GM21737 (cell line): ENCODE data around the gene HCFC1.
A peak's percentile ranks its signal among the peaks of the same experiment; 100 is the strongest.

Experiments used
- ATAC-seq: cut with Tn5 transposase; IDR thresholded peaks from one replicate; pipeline ENCODE4 v1.9.1; 2021; ENCODE audit warnings: mild to moderate bottlenecking, moderate library complexity; ENCODE audit not compliant: unreplicated experiment

HCFC1 gene

GRCh38 chrX:153907456-153907855, 64.2 kb downstream of the HCFC1 start:
- no peak for ATAC-seq

GRCh38 chrX:153906126-153906917, 65.3 kb downstream of the HCFC1 start:
- no peak for ATAC-seq

GRCh38 chrX:153905481-153906095, 66.0 kb downstream of the HCFC1 start:
- no peak for ATAC-seq

- ATAC-seq, result no peak
Measured at GRCh38 chrX:153903991-153904957, 67.3 kb downstream of the HCFC1 start, which contains the start of gene AVPR2. Gene AVPR2 (plus strand): TSS chrX:153904673. CDS start chrX:153905146, 473 bp downstream.

DNA sequence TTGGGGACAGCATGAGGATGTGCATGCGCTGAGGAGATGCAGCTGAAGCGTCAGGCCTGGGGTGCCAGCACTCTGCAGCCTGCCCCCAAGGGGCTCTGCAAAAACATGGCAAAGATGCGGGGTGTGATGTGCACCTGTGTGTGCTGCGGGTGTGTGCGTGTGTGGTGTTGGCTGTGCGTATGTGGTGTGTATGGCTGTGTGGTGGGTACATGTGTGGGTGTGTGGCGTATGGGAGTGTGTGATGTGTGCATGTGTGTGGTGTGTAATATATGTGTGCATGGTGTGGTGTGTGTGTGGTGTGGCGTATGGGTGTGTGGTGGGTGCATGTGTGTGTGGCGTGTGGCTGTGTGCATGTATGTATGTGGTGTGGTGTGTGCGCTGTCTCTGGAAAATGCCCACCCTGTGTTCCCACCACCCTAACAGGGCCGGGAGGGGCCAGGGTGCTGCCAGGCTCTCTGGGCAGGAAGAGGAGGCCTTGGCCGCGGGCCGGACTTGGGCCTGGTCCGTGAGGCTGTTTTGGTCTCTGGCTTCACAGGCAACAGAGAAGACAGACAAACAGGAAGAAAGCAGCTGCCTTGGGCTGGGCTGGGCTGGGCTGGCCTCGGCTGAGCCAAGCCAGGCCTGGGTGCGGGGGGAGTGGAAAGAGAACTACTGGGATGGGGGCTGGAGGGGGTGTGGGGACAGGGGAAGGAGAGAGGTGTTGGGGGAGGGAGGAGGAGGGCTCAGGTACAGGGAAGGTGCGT, 68.2 kb downstream of the HCFC1 start:
- ATAC-seq, result no peak

- ATAC-seq, result no peak
Measured at GRCh38 chrX:153902385-153902784, 69.2 kb downstream of the HCFC1 start.

- ATAC-seq, result no peak
Measured at GRCh38 chrX:153901753-153902140, 69.9 kb downstream of the HCFC1 start.

- ATAC-seq, result peak; percentile 81
Measured at GRCh38 chrX:153900831-153901752, 70.5 kb downstream of the HCFC1 start.

DNA sequence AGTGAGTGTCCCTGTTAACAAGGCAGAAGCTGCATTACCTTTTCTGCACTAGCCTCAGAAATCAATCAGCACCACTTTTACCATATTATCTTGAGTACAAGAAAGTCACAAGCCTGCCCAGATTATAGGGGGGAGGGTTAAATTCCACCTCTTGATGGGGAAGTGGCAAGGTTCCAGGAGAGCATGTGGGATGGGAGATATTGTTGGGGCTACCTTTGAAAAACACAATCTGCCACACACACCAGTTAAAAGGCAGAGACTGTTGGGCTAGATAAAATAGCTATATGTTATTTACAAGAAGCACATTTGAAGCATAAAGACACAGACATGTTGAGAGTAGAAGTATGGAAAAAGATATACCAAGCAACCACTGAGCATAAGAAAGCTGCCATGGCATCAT, 73.7 kb downstream of the HCFC1 start:
- no peak for ATAC-seq
